NB4 (cell line): ENCODE results near the gene SCN11A.

Source experiments
- MAX ChIP-seq: IDR thresholded peaks from 2 replicates; pipeline ENCODE4 v1.6.1; 2011; ENCODE audit warnings: low read depth, low read length
- TF ChIP-seq, protein P1 (sequence below): IDR thresholded peaks from one replicate; pipeline ENCODE4 v1.5.1; 2012; ENCODE audit warnings: low read depth, low read length

GRCh38 chr3:39094851-39095677 is 43.3 kb upstream of the SCN11A start:
- TF ChIP-seq, protein P1, sequence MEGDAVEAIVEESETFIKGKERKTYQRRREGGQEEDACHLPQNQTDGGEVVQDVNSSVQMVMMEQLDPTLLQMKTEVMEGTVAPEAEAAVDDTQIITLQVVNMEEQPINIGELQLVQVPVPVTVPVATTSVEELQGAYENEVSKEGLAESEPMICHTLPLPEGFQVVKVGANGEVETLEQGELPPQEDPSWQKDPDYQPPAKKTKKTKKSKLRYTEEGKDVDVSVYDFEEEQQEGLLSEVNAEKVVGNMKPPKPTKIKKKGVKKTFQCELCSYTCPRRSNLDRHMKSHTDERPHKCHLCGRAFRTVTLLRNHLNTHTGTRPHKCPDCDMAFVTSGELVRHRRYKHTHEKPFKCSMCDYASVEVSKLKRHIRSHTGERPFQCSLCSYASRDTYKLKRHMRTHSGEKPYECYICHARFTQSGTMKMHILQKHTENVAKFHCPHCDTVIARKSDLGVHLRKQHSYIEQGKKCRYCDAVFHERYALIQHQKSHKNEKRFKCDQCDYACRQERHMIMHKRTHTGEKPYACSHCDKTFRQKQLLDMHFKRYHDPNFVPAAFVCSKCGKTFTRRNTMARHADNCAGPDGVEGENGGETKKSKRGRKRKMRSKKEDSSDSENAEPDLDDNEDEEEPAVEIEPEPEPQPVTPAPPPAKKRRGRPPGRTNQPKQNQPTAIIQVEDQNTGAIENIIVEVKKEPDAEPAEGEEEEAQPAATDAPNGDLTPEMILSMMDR: no peak
- TF ChIP-seq MAX: no peak
